Measurements from ENCODE around the gene GJB2.

DNA sequence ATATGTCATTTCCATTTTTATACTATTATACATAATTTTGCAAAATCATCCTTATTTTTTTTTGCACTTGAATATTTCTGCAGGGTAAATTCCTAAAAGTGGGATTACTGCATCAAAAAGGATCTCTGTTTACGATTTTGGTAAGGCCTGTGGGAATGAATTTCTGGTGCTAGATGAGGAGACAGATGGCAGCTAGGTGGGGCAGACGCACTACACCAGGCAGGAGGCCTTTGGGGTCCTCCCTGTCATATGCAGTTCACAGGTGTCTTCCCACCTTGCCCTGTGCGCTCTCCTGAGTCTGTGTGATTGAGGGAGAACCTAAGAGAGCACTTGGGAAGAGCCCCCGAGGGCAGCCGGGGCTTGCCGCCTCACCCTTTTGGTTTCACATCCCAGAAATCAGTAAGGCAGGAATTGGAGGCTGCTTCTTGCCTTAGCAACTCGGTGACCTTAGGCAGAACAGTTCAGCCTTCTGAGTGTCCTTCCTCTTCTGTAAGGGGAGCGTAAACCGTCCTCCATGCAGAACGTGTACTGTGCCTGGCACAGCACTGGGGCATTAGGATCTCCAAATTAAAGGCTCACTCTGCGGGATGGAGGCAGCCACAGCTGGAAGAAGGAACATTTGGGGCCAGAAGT, 13.4 kb upstream of the GJB2 start:
- TF ChIP-seq, protein P1, sequence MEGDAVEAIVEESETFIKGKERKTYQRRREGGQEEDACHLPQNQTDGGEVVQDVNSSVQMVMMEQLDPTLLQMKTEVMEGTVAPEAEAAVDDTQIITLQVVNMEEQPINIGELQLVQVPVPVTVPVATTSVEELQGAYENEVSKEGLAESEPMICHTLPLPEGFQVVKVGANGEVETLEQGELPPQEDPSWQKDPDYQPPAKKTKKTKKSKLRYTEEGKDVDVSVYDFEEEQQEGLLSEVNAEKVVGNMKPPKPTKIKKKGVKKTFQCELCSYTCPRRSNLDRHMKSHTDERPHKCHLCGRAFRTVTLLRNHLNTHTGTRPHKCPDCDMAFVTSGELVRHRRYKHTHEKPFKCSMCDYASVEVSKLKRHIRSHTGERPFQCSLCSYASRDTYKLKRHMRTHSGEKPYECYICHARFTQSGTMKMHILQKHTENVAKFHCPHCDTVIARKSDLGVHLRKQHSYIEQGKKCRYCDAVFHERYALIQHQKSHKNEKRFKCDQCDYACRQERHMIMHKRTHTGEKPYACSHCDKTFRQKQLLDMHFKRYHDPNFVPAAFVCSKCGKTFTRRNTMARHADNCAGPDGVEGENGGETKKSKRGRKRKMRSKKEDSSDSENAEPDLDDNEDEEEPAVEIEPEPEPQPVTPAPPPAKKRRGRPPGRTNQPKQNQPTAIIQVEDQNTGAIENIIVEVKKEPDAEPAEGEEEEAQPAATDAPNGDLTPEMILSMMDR (IDR thresholded peaks at IDR 0.05; ENCODE audit: insufficient read depth, low read depth, low read length) = no peak
- TF ChIP-seq EZH2 (IDR thresholded peaks at IDR 0.05; ENCODE audit: insufficient read depth, low read length) = no peak
